Caco-2 (cell line): Measurements from ENCODE around the gene PCTP. TPM values are rescaled to one million over a fixed set of nuclear protein-coding genes. Genes with fewer than 3 reads are reported as not detected.

Source experiments
- BruUV-seq: library from RNA; stranded (reverse); fragments of 400-500 nt; replicated peaks from 2 replicates; lab custom pipeline; 2021; lab: Mats Ljungman, UMichigan
- CTCF ChIA-PET: fragments of 300-600 bp; sonication (Branson Sonifier 250); formaldehyde crosslinking; loops from one replicate; lab custom pipeline; 2022; ENCODE audit warnings: antibody characterized with exemption; lab: Charles Lee
- POLR2A ChIA-PET: fragments of 300-600 bp; sonication (Branson Sonifier 250); formaldehyde crosslinking; loops from one replicate; lab custom pipeline; 2022; ENCODE audit warnings: antibody characterized with exemption; lab: Charles Lee
- DNase-seq, 2 experiments: peaks; one replicate each; pipeline versions ENCODE4 v3.0.0 to v3.0.0-alpha.2; 2020 to 2022
- H3K27me3 ChIP-seq: replicated peaks from 2 replicates; pipeline ENCODE4 v1.6.0; 2011; ENCODE audit warnings: low read length; ENCODE audit not compliant: control insufficient read depth, insufficient read depth
- H3K36me3 ChIP-seq: 2 replicates; pipeline ENCODE4 v1.5.1; 2011; ENCODE audit warnings: low read length; ENCODE audit not compliant: control insufficient read depth, insufficient read depth
- H3K4me1 ChIP-seq: fragments of 250-450 bp; sonication (Bioruptor Pico); 2 replicates; pipeline ENCODE4 v1.5.1; 2020; ENCODE audit warnings: mild to moderate bottlenecking
- H3K4me3 ChIP-seq: 2 replicates; pipeline ENCODE4 v1.5.1; 2011; ENCODE audit warnings: low read depth, mild to moderate bottlenecking, control low read depth, low read length
- H3K9me3 ChIP-seq: fragments of 250-450 bp; sonication (Bioruptor Pico); 2 replicates; pipeline ENCODE4 v1.5.1; 2020; ENCODE audit warnings: mild to moderate bottlenecking, moderate library complexity
- H3K27ac Mint-ChIP-seq: one replicate; pipeline ENCODE4 v1.8.0; 2022; ENCODE audit warnings: mixed read lengths; ENCODE audit not compliant: unreplicated experiment
- H3K27me3 Mint-ChIP-seq: one replicate; pipeline ENCODE4 v1.8.0; 2022; ENCODE audit warnings: mixed read lengths; ENCODE audit not compliant: insufficient read depth, unreplicated experiment
- H3K36me3 Mint-ChIP-seq: one replicate; pipeline ENCODE4 v1.8.0; 2022; ENCODE audit warnings: mild to moderate bottlenecking, mixed read lengths; ENCODE audit not compliant: insufficient read depth, unreplicated experiment
- H3K4me1 Mint-ChIP-seq: one replicate; pipeline ENCODE4 v1.8.0; 2022; ENCODE audit warnings: low read depth, mixed read lengths; ENCODE audit not compliant: unreplicated experiment
- H3K4me3 Mint-ChIP-seq: one replicate; pipeline ENCODE4 v1.8.0; 2022; ENCODE audit warnings: mild to moderate bottlenecking, moderate library complexity, mixed read lengths; ENCODE audit not compliant: unreplicated experiment
- H3K9me3 Mint-ChIP-seq: one replicate; pipeline ENCODE4 v1.8.0; 2022; ENCODE audit warnings: mixed read lengths; ENCODE audit not compliant: unreplicated experiment
- CTCF ChIP-seq, 2 experiments: fragments of 200-600 bp in 1 of 2; IDR thresholded peaks; 1 replicate in 1 of 2; 2 replicates in 1 of 2; pipeline versions ENCODE4 v1.5.1 to v1.8.0; 2011 to 2022; ENCODE audit warnings: antibody characterized with exemption in 1 of 2, control low read depth in 1 of 2, inconsistent platforms in 1 of 2, low read depth in 1 of 2, low read length in 1 of 2, mild to moderate bottlenecking in 1 of 2, moderate library complexity in 1 of 2; ENCODE audit not compliant: insufficient read depth in 1 of 2, severe bottlenecking in 1 of 2, unreplicated experiment in 1 of 2
- intact Hi-C: fragments of 100-400 bp; cut with micrococcal nuclease; formaldehyde crosslinking; loops from one replicate; pipeline ENCODE4 v1.10.0; 2022; ENCODE audit not compliant: unreplicated experiment
- total RNA-seq: library from RNA; stranded (reverse); gene quantifications from 2 replicates; pipeline ENCODE4 v1.2.3, GENCODE V29; 2022

PCTP gene
- total RNA-seq, 1 experiment from 2014 or later, result 16.7 TPM

GRCh38 chr17:55756689-55757088 is 5.8 kb downstream of the PCTP start:
- H3K4me1 Mint-ChIP-seq, result peaks cover 6% of the 10 kb centered on the region
- no TSS peak for BruUV-seq
- no peaks in the 10 kb centered on the region for H3K9me3 Mint-ChIP-seq
- no peak overlapping the region for H3K27ac Mint-ChIP-seq
- H3K4me3 Mint-ChIP-seq, result no peak overlapping the region
- CTCF ChIA-PET, result no interaction called here
- Histone ChIP-seq H3K9me3 (no peaks in the 10 kb centered on the region), H3K4me3 (no peak overlapping the region), H3K27me3 (no peaks in the 10 kb centered on the region), H3K36me3 (no peaks in the 10 kb centered on the region), H3K4me1 (peaks cover 6% of the 10 kb centered on the region)
- POLR2A ChIA-PET, result no interaction called here
- TF ChIP-seq CTCF (IDR thresholded peaks at IDR 0.05; ENCODE audit: insufficient read depth in 1 of 2, low read depth in 1 of 2, low read length in 1 of 2, severe bottlenecking in 1 of 2, unreplicated experiment in 1 of 2), result no peak
- no peaks in the 10 kb centered on the region for H3K27me3 Mint-ChIP-seq
- H3K36me3 Mint-ChIP-seq, result peaks cover 5% of the 10 kb centered on the region
- no peak for DNase-seq
- intact Hi-C loops, result no loop called here

DNA sequence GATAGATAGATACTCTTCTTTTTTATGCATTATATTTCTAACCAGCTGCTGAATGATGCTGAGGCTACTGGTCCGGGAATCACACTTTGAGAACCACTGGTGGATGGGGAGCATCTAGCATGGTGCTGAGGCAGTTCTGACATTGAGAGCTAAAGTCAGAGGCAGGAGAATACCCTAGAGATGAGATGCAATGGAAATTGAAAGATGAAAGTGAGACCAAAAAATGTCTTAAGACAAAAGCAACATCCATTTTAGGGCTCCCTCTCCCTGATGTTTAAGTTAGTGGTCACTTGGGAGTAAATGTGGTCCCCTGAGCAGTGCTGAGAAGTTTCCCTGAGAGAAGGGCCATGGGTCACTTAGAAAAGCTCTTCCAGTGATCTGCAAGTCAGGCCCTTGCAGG is 6.8 kb downstream of the PCTP start:
- peaks cover 6% of the 10 kb centered on the region for H3K4me1 Mint-ChIP-seq
- peaks cover 5% of the 10 kb centered on the region for H3K36me3 Mint-ChIP-seq
- H3K4me3 Mint-ChIP-seq, result no peak overlapping the region
- Histone ChIP-seq H3K27me3 (no peaks in the 10 kb centered on the region), H3K9me3 (no peaks in the 10 kb centered on the region), H3K36me3 (no peaks in the 10 kb centered on the region), H3K4me1 (peaks cover 11% of the 10 kb centered on the region), H3K4me3 (no peak overlapping the region)
- no peak for TF ChIP-seq CTCF (IDR thresholded peaks at IDR 0.05; ENCODE audit: insufficient read depth in 1 of 2, low read depth in 1 of 2, low read length in 1 of 2, severe bottlenecking in 1 of 2, unreplicated experiment in 1 of 2)
- DNase-seq, result no peak
- intact Hi-C loops, result no loop called here
- no peak overlapping the region for H3K27ac Mint-ChIP-seq
- POLR2A ChIA-PET, result no interaction called here
- CTCF ChIA-PET, result no interaction called here
- no TSS peak for BruUV-seq
- H3K27me3 Mint-ChIP-seq, result no peaks in the 10 kb centered on the region
- H3K9me3 Mint-ChIP-seq, result no peaks in the 10 kb centered on the region

- H3K4me3 Mint-ChIP-seq, result no peak overlapping the region
- Histone ChIP-seq H3K36me3 (no peaks in the 10 kb centered on the region), H3K9me3 (no peaks in the 10 kb centered on the region), H3K27me3 (no peaks in the 10 kb centered on the region), H3K4me3 (no peak overlapping the region), H3K4me1 (peaks cover 13% of the 10 kb centered on the region)
- intact Hi-C loops, result no loop called here
- peaks cover 2% of the 10 kb centered on the region for H3K4me1 Mint-ChIP-seq
- no peaks in the 10 kb centered on the region for H3K27me3 Mint-ChIP-seq
- H3K9me3 Mint-ChIP-seq, result no peaks in the 10 kb centered on the region
- DNase-seq, result no peak
- CTCF ChIA-PET, result no interaction called here
- no peak for TF ChIP-seq CTCF (IDR thresholded peaks at IDR 0.05; ENCODE audit: insufficient read depth in 1 of 2, low read depth in 1 of 2, low read length in 1 of 2, severe bottlenecking in 1 of 2, unreplicated experiment in 1 of 2)
- BruUV-seq, result no TSS peak
- H3K27ac Mint-ChIP-seq, result no peak overlapping the region
- POLR2A ChIA-PET, result no interaction called here
- H3K36me3 Mint-ChIP-seq, result peaks cover 1% of the 10 kb centered on the region
Measured at GRCh38 chr17:55758171-55758570, 7.3 kb downstream of the PCTP start.
